Activated CD4-positive, alpha-beta T cell treated with anti-CD3 and anti-CD28 coated beads, Interleukin-2, amount 50 U/mL, for 16 hours (primary cell): Measurements from ENCODE around the gene CDCA3.
"Not testable (repeated sequence)": the region's sequence is repeated elsewhere in the genome, so short reads cannot be mapped to it uniquely, and the experiment has no call there.

ENCODE experiments used
- DNase-seq: peaks from one replicate; pipeline ENCODE4 v3.0.0-alpha.2; 2020

Gene CDCA3

GRCh38 chr12:6872073-6873048 lies 21.3 kb upstream of the CDCA3 start:
- DNase-seq, result peak; percentile 87

DNA sequence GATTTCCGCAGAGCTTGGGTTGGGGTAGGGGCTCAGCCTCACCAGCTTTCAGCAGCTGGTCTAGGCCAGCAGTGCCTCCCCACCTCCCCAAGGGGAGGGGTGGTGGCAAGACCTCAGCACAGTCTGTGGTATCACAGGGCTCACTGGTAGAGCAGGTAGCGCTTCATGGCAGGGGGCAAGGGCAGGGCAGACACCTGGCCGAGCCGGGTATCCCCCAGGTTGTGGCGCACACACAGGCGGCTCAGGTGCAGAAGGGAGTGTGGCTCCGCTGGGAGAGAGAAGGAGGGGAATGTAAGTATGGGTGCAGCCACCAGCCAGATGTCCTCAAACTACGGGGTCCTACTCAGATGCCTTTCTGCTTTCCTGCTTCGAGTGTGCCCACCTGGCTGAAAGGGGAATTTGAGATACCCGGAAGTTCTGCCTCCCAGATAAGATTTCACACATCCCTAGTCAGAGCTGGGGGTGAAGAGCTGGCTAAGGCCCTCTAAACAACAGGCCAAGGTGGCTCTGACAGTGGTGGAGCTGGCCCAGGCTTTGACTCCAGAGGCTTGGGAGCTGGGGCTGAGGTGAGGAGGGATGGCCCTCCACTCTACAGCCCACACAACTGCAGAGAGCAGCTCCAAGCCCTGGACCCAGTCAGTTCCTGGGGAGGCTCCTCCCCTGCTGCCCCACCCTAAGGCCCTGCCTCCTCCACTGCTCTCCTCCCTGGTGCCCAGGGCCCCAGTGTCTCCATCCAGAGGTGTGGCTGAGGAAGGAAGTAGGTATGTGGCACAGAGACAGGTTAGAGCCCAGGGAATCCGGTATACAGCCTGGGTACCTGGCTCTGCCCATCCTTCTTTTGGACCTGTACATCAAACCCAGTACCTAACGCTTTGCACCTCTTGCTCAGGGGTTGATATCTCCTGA lies 20.2 kb upstream of the CDCA3 start:
- peak; percentile 64 for DNase-seq

- not testable (repeated sequence) for DNase-seq
These were observed 19.2 kb upstream of the CDCA3 start for GRCh38 chr12:6870304-6870703.

- peak; percentile 87 for DNase-seq
These were observed 18.2 kb upstream of the CDCA3 start for GRCh38 chr12:6869049-6870021.

DNA sequence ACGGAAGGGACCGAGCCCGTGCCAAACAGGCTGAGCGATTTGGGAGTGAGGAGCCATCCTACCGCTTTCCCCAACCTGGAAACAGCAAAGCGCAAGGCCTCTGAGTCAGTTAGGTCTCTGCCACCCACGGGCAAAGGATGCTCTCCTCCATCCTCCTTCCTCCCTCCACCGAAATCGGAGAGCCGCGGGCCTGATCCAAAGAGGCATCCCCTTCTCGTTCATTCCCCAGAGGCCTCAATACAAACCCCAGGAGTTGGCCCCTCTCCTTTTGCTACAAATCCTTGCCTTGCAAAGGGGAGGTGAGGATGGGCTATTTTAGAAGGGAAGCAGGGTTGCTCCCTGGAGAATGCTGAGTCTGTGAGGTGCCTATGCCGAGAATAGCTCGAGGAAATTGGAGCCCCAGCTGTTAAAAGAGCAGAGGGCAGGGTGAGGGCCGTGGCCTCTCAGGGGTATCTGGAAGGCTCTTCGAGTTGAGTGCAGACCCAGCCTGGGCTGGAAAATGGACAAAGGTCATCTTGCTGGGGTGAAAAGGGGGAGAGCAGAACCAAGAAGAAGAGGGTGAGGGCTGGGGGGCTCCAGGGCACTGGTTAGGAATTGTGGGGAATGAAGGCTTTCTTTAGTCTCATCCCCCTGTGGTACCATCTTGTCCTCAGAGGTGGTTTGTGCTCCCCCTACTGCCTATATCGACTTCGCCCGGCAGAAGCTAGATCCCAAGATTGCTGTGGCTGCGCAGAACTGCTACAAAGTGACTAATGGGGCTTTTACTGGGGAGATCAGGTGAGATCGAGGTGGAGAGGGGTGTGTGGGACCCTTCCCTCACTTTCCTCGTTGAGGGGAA lies 17.3 kb upstream of the CDCA3 start:
- no peak for DNase-seq

DNA sequence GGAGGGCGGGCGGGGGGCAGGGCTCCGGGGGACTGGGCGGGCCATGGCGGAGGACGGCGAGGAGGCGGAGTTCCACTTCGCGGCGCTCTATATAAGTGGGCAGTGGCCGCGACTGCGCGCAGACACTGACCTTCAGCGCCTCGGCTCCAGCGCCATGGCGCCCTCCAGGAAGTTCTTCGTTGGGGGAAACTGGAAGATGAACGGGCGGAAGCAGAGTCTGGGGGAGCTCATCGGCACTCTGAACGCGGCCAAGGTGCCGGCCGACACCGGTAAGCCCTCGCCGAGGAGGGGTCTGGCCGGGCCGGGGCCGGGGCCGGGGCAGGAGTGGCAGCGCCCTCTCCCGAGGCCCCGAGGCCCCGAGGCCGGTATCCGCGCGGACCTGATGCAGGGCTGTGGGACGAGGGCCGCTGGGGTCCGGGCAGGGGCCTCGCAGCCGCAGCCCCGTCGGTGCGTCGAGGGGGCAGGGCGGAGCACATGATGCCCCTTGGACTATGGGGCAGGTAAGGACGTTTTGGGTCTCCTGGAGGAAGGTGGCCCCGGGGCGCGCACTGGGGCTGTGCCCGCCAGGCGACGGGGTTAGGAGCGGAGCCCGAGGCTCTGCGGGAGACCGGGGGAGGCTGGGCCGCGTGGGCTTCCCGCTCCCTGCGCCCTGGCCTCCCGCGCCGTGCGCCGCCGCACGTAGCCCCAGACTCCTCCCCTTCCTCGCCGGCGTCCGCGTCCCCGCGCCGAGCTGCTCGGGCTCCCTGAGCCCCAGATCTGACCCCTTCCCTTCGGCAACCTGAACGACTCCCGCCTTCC lies 16.5 kb upstream of the CDCA3 start, which contains the start of gene TPI1:
TSS of gene TPI1 (plus strand) at position 119 of the 798 bp plus-strand sequence. CDS start at position 155, 36 bp downstream.
- DNase-seq, result peak; percentile 88

GRCh38 chr12:6866920-6867412 lies 15.9 kb upstream of the CDCA3 start:
- DNase-seq, result no peak

GRCh38 chr12:6866163-6866919 lies 15.3 kb upstream of the CDCA3 start:
- no peak for DNase-seq

DNA sequence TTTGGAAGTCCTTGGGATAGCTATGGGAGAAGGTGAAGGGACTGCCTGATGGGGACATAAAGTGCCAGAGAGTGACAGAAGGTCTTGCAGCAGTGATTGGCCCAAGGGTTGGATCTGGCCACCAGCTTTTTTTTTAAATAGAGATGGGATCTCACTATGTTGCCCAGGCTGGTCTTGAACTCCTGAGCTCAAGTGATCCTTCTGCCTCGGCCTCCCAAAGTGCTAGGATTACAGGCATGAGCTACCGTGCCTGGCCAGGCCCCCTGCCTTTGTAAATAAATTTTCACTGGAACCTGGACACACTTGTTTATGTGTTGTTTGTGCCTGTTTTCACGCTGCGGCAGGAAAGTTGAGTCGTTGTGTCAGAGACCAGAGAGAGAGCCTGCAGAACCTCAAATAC lies 14.2 kb upstream of the CDCA3 start:
- not testable (repeated sequence) for DNase-seq

GRCh38 chr12:6863586-6864321 lies 12.7 kb upstream of the CDCA3 start:
- DNase-seq, result no peak

- DNase-seq, result no peak
These were observed 11.9 kb upstream of the CDCA3 start for GRCh38 chr12:6863033-6863432.

GRCh38 chr12:6861391-6861790 lies 10.3 kb upstream of the CDCA3 start:
- DNase-seq, result no peak

GRCh38 chr12:6860942-6861341 lies 9.9 kb upstream of the CDCA3 start:
- DNase-seq, result no peak

- DNase-seq, result no peak
These were observed 9.0 kb upstream of the CDCA3 start for GRCh38 chr12:6860116-6860515.

GRCh38 chr12:6858799-6859198 lies 7.7 kb upstream of the CDCA3 start:
- no peak for DNase-seq

- DNase-seq, result no peak
These were observed 4.2 kb upstream of the CDCA3 start for GRCh38 chr12:6855322-6855721.

- DNase-seq, result no peak
These were observed 3.0 kb upstream of the CDCA3 start for GRCh38 chr12:6854036-6854435.

DNA sequence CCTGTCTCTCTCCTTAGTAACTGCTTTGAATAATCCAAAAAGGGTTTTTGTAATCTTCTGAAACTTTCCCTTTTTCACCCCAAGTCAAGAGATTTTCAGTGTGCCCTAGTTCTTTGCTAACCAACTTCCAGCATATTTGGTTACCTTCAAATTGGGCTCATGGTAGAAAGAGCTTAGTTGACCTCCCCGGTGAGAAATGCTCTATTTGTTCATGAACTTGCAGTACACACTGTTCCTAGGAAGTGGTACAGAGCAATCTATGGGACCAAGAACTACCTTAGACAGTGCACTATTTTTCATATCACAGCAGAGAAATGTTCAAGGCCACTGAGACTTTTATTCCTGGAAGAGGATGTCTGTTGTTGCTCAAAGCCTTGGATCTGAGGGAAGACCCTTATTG lies 2.5 kb upstream of the CDCA3 start:
- DNase-seq, result no peak
